Measurements from ENCODE around the gene SLC25A1. TPM values are rescaled to one million over a fixed set of nuclear protein-coding genes. Genes with fewer than 3 reads are reported as not detected.

The SLC25A1 gene
- total and polyA plus RNA-seq, 4 donors, result 36.3 to 95.8 (median 48.6) TPM

- H3K27me3 ChIP-seq (ENCODE audit: control insufficient read depth in 3 of 3, insufficient read depth in 3 of 3, low read length in 2 of 3), result no peaks in the 10 kb centered on the region
- DNase-seq, result no peak
- no peak overlapping the region for H3K4me3 ChIP-seq
- H3K27ac ChIP-seq (ENCODE audit: low read depth in 1 of 2, low read length in 1 of 2), result no peak overlapping the region
- H3K36me3 ChIP-seq (ENCODE audit: control insufficient read depth in 4 of 4, insufficient read depth in 4 of 4, low read length in 4 of 4), result peaks cover 0 to 3% (median under 1%) of the 10 kb centered on the region in 4 donors
- TF ChIP-seq CTCF (IDR thresholded peaks at IDR 0.05; ENCODE audit: control extremely low read depth, extremely low read depth), result no peak
- ATAC-seq (ENCODE audit: insufficient read depth, low FRiP score), result no peak
- H3K9me3 ChIP-seq (ENCODE audit: control insufficient read depth in 4 of 4, insufficient read depth in 3 of 4, low read length in 3 of 4), result no peaks in the 10 kb centered on the region
- WGBS, 2 donors, result 69 to 76% methylated on average over 12 of the region's 12 CpGs
- no peak overlapping the region for H3K9ac ChIP-seq (ENCODE audit: insufficient read depth in 1 of 2, low read length in 2 of 2)
- H3K4me1 ChIP-seq (ENCODE audit: control insufficient read depth in 5 of 5, insufficient read depth in 5 of 5, low read length in 5 of 5), result peaks cover 4 to 39% (median 11%) of the 10 kb centered on the region in 5 donors
These were observed 2.3 kb downstream of the SLC25A1 start for GRCh38 chr22:19176175-19176643.

GRCh38 chr22:19175602-19176174, 2.8 kb downstream of the SLC25A1 start:
- ATAC-seq (ENCODE audit: insufficient read depth, low FRiP score), result no peak

GRCh38 chr22:19175026-19175601, 3.4 kb downstream of the SLC25A1 start:
- 77 to 84% methylated on average over 7 of the region's 7 CpGs for WGBS, 2 donors
- Histone ChIP-seq H3K36me3 (ENCODE audit: control insufficient read depth in 4 of 4, insufficient read depth in 4 of 4, low read length in 4 of 4) (peaks cover 0 to 3% (median under 1%) of the 10 kb centered on the region in 4 donors), H3K27ac (ENCODE audit: low read depth in 1 of 2, low read length in 1 of 2) (no peak overlapping the region), H3K27me3 (ENCODE audit: control insufficient read depth in 3 of 3, insufficient read depth in 3 of 3, low read length in 2 of 3) (peaks cover 0 to 2% (median 0%) of the 10 kb centered on the region in 3 donors), H3K9ac (ENCODE audit: insufficient read depth in 1 of 2, low read length in 2 of 2) (no peak overlapping the region), H3K9me3 (ENCODE audit: control insufficient read depth in 4 of 4, insufficient read depth in 3 of 4, low read length in 3 of 4) (no peaks in the 10 kb centered on the region), H3K4me1 (ENCODE audit: control insufficient read depth in 5 of 5, insufficient read depth in 5 of 5, low read length in 5 of 5) (peaks cover 4 to 48% (median 11%) of the 10 kb centered on the region in 5 donors), H3K4me3 (no peak overlapping the region)
- DNase-seq (no peak), ATAC-seq (ENCODE audit: insufficient read depth, low FRiP score) (no peak)
- TF ChIP-seq CTCF (IDR thresholded peaks at IDR 0.05; ENCODE audit: control extremely low read depth, extremely low read depth), result no peak

More at GRCh38 chr22:19175602-19176174, 2.8 kb downstream of the SLC25A1 start:
- Histone ChIP-seq H3K4me1 (ENCODE audit: control insufficient read depth in 5 of 5, insufficient read depth in 5 of 5, low read length in 5 of 5) (peaks cover 4 to 43% (median 11%) of the 10 kb centered on the region in 5 donors), H3K9me3 (ENCODE audit: control insufficient read depth in 4 of 4, insufficient read depth in 3 of 4, low read length in 3 of 4) (no peaks in the 10 kb centered on the region), H3K36me3 (ENCODE audit: control insufficient read depth in 4 of 4, insufficient read depth in 4 of 4, low read length in 4 of 4) (peaks cover 0 to 3% (median under 1%) of the 10 kb centered on the region in 4 donors), H3K27ac (ENCODE audit: low read depth in 1 of 2, low read length in 1 of 2) (no peak overlapping the region), H3K9ac (ENCODE audit: insufficient read depth in 1 of 2, low read length in 2 of 2) (no peak overlapping the region), H3K4me3 (no peak overlapping the region), H3K27me3 (ENCODE audit: control insufficient read depth in 3 of 3, insufficient read depth in 3 of 3, low read length in 2 of 3) (no peaks in the 10 kb centered on the region)
- TF ChIP-seq CTCF (IDR thresholded peaks at IDR 0.05; ENCODE audit: control extremely low read depth, extremely low read depth), result no peak
- WGBS, 2 donors, result 81 to 85% methylated on average over 20 to 21 of the region's 21 CpGs
- DNase-seq, result no peak

All from lung (tissue), 12 donors.